Stimulated activated CD8-positive, alpha-beta memory T cell treated with anti-CD3 and anti-CD28 coated beads, Interleukin-7, amount 100 ng/mL, for 48 hours (primary cell): ENCODE results near the gene BGLAP.

ENCODE experiments used
- DNase-seq, 2 donors: peaks; one replicate each; pipeline ENCODE4 v3.0.0-alpha.2; 2020; ENCODE audit warnings: low read depth in 1 of 2; ENCODE audit errors: extremely low read depth in 1 of 2

The BGLAP gene

DNA sequence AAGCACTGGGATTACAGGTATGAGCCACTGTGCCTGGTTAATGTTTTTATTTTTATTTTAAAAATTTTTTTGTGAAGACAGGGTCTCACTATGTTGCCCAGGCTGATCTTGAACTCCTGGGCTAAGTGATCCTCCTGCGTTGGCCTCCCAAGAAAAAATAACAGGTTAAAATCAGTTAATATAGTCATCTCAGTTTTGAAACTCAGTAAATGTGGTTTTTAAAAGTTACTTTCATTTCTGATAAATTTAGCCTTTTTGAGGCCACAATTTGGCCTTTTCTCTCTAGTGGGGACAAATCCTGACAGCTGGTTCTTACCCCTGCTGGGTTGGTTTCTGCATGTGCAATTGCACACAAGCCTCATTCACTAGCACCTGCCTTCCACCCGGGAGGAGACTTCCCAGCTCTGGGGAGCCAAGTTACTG lies 15.9 kb upstream of the BGLAP start:
- DNase-seq, result no peak

DNA sequence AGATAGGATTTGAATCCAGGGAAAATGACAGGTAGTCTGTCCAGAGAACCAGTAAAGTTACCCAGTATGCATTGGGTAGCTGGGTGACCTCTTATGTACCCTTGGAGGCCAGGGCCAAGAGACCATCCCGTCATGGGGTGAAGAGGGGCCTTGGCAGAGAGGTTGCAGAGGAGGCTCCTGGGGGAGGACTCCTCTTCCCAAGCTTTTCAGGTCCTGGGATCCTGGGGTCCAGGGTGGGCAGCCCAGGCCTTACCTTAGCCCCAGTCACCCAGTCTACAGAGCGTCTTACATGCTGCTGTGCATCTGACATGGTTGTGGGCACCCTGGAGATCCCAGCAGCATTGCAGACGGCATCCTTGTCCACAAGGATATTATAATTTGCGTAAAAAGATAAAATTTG lies 15.2 kb upstream of the BGLAP start:
- DNase-seq, result no peak

DNA sequence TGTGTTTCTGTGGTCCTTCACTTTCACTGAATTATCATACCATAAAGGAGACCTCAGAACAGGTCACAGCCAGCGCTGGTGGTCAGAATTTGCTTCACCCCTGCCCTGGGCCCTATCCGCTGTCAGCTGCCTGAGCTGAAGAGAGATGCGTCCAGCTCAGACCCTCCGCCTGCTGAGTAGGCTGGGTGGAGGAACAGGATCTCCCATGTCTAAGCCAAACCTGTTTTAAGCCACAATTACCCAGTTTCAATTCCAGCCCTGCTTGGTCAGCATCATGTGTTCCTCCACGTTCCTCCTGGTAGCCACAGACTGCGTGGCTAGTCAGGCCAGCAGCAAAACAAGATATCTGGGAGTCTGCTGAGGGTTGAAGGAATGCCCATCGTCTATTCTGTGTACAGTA lies 13.5 kb upstream of the BGLAP start:
- no peak for DNase-seq

DNA sequence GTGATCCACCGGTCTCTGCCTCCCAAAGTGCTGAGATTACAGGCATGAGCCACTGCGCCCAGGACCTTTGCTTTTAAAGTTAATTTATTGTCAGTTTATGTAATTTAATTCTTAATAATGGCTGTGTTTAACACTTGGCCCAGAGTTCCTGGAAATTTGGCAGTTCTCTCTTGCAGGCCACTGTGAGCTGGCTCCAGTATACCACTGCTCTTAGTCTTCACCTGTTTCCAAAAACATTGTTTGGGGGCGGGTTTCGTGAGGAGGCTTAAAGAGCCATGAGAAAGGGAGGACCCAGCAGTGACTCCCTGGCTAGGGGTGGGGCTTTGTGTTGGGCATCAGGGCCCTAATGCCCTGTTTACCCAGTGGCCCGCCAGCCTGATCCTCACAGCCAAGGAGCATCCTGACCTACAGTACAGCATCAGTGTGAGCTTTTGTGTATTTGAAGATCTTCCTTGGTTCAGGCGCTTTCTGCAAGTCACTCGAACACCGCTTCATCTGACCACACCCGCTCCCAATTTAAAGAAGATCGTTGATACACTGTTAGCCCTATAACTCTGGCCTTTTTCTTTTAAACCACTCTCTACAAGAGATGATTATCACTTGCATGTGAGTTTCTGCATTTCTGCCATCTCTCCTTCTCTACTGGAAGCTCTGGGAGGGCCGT lies 12.0 kb upstream of the BGLAP start:
- DNase-seq, result no peak

DNA sequence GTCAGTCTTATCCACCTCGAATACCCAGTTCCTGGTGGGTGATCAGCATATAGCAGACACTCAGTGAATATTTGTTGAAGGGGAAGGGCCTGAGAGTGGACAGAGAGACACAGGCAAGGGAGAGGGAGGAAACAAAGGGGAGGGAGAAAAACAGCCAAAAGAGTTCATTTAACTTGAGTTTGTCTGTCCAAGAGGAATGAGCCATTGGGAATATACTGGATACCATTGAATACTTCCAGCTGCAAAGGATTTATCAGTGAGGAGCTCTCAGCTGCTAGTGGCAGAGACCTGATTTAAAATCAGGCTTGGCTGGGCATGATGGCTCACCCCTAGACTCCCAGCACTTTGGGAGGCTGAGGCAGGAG lies 11.5 kb upstream of the BGLAP start:
- no peak for DNase-seq

DNA sequence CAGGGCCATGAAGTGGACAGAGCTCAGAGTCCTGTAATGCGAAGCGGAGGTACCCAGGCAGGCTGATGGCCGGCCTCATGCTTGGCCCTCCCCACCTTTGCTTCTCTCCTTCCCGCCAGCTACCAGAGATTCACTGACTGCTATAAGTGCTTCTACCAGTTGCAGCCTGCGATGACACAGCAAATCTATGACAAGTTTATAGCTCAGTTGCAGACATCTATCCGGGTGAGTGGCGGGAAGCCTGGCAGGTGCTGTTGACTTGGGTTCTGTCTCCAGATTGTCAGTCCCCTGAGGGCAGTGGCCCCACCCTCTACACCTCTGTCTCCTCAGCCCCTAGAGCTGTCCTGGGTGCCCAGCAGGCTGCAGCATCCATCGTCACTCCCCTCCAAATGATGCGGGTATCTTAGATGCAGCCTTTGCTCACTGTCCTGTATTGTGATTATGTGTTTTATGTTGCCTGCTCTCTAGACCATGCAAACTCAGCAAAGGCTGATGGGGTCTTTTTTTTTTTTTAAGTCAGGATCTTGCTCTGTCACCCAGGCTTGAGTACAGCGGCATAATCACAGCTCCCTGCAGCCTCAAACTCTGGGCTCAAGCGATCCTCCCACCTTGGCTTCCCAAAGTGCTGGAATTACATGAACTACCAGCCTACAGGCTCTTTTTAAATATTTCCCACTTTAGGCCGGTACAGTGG lies 9.6 kb upstream of the BGLAP start:
- DNase-seq, result no peak

DNA sequence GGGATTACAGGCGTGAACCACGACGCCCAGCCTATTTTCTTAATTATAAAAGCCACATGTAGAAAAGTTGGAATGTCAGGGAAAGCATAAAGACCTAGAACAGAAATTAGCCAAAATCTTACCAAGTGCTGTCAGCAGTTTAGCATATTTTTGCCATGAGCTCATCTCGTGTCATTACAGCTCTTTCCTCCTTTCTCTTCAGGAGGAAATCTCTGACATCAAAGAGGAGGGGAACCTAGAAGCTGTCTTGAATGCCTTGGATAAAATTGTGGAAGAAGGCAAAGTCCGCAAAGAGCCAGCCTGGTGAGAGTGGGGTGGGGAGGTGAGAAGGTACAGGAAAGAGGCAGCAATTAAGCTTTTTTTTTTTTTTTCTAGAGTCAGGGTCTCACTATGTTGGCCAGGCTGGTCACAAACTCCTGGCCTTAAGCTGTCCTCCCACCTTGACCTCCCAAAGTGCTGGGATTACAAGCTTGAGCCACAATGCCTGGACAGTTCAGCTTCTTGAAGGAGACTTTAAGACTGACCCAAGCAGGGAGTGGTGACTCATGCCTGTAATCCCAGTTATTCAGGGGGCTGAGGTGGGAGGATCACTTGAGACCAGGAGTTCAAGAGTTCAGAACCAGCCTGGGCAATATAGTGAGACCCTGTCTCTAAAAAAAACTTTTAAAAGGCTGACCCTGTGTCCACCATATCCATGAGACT lies 8.4 kb upstream of the BGLAP start:
- no peak for DNase-seq

DNA sequence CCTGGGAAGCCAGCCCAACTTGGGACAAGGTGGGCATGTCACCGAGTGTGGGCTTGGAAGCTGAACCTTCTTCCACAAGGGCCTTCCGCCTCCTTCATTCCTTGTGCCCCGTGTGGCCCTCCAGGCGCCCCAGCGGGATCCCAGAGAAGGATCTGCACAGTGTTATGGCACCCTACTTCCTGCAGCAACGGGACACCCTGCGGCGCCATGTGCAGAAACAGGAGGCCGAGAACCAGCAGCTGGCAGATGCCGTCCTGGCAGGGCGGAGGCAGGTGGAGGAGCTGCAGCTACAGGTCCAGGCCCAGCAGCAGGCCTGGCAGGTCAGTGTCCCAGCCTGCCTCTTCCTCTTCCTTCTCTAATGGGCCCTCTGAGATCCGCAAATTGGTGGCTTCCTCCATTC lies 5.8 kb upstream of the BGLAP start:
- DNase-seq, result no peak

DNA sequence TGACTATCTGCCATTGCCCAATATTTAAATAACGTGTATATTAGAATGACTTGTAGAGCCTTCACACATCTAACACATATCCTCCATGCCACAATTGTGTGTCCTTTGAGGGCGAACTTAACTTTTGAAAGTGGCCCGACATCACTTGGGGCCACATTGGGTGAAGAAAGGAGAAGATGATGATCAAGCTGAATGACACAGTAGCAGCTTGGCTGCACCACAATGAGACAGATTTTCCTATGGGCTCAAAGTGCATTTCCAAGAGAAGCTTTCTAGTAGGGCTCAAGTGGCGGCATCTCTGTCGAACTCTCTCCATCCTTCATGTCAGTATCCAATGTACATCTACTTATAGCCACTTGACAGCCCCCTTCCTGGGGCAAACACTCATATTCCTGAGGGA lies 3.7 kb upstream of the BGLAP start:
- DNase-seq, result no peak

DNA sequence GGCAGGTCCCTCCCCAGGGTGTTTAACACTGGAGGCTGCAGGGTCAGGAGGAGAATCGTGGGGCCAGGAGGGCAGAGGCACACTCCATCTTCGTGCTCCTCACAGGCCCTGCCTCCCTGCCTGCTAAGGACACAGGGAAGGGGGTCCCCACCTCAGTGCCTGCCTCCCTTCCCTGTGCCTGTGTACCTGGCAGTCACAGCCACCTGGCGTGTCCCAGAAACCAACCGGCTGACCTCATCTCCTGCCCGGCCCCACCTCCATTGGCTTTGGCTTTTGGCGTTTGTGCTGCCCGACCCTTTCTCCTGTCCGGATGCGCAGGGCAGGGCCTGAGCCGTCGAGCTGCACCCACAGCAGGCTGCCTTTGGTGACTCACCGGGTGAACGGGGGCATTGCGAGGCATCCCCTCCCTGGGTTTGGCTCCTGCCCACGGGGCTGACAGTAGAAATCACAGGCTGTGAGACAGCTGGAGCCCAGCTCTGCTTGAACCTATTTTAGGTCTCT lies 623 bp upstream of the BGLAP start:
- no peak for DNase-seq

DNA sequence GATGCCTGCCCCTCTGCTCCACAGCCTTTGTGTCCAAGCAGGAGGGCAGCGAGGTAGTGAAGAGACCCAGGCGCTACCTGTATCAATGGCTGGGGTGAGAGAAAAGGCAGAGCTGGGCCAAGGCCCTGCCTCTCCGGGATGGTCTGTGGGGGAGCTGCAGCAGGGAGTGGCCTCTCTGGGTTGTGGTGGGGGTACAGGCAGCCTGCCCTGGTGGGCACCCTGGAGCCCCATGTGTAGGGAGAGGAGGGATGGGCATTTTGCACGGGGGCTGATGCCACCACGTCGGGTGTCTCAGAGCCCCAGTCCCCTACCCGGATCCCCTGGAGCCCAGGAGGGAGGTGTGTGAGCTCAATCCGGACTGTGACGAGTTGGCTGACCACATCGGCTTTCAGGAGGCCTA lies 754 bp downstream of the BGLAP start:
- DNase-seq, result no peak

DNA sequence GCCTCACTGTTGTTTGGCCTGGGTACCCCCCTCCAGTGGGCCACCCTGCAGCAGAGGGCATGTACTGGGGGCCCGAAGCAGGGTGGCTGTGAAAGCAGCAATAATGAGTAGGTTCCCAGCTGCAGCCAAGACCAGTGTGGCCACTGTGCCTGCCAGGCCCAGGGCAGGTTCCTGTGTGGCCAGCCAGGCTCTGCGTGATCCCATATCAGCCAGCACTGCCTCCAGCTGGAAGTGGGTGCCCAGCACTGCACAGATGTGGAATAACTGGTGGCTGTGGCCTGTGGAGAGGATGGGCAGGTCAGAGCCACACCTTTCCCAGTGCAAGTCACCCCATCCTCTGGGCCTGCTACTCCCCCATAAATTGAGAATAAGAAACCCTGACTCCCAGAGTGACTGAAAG lies 2.1 kb downstream of the BGLAP start:
- no peak for DNase-seq

DNA sequence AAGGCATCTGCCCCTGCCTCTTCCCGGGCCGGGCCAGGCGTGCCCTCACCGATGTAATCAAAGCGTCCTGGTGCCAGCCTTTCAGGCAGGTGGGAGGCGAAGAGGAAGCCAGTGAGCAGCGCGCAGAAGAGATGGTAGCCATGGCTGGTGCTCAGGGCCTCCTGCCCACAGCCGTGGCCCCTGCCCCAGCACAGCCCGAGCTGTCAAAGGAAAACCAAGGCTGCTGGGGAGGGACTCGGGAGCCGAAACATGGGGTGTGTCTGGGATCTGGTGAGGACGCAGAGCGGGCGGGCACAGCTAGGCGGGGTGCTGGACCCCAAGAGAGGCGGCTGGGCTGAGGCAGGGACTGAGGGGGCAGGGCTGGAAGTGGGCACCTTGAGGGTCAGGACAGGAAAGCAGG lies 2.7 kb downstream of the BGLAP start:
- no peak for DNase-seq

DNA sequence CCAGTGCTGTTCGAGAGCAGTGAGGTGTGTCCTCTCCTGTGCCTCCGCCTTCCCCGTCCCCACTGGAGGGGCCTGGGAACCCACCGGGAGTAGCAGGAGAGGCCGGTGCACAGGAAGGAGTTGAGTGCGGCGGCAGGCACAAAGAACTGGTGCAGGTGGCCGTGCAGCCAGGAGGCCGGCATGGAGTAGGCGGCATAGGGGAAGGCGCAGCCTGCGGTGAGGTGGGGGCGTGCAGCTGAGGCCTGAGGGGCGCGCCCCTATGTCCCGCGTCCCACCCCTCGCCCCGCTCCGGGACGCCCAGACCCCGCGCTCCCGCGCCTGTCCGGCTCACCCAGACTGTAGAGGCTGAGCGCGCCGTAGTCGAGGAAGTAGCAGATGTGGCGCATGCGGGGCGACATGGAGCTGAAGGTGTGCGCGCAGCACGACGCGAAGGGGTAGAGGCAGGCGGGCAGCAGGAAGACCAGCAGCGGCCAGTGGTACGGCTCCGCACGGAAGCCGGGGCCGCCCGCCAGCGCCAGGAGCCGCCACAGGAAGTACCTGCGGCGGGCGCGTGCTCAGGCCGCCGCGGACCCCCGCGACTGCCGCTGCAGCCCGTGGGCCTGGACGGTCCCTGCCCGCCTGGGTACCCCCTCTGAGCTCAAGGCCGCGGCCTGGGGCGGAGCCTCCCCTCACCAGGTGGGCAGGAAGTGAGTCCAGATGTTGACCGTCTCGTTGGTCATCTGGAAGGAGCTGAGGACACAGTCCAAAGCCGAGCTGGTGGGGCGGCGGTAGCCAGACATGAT lies 3.7 kb downstream of the BGLAP start:
- no peak for DNase-seq

DNA sequence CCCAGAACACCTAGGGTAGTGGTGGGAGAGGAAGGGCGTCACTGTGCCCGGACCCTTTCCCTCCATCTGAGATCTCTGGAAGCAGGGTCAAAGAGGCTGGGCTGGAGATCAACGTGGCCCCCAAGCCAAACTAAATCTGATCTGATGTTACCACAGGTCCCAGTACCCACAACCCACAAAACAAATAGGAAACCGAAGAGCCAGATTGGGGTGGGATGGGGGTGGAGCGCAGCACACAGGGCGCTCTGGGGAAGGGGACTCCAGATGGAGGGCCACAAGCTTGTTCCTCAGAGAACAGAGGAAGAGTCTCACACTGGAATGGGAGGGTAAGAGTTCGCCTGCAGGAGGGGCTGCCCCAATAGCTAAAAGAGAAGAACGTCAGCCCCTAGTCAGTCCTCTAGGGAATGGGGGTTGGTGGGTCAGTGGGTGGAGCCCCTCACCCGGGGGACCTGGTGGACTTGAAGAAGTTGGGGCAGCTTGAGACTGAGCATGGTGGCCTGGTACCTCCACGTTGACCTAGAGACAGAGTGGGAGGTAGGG lies 4.3 kb downstream of the BGLAP start:
- no peak for DNase-seq

DNA sequence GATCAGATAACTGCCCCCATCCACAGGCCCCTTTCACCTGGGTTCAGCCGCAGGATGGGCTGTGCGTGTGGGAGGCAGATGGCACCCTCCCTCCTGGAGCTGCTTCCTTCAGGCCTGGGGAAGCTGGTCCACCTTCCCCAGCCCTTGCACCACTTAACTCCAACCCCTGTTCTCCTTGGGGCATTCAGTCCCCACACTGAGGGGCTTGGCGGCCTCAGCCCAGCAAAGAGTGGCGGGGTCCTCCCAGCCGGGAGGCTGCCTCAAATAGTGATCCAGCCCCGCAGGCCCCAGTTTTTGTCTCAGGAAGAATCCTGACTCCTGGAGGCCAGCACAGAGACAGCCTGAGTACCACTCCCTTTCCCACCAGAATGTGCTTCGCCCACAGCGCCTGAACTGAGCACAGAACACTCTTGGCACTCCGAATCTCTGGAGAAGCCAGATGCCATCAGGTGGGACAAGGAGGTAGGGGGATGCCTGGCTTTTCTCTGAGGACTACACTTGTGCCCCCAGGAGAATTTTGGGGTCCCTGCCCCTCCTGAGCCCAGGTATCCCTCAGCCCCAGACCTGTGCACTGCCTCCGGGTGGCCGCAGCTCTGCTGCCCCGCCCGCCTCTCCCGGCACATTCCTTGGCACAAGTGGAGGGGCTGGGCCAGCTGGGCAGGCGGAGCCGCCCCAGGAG lies 4.9 kb downstream of the BGLAP start:
- DNase-seq, result no peak

DNA sequence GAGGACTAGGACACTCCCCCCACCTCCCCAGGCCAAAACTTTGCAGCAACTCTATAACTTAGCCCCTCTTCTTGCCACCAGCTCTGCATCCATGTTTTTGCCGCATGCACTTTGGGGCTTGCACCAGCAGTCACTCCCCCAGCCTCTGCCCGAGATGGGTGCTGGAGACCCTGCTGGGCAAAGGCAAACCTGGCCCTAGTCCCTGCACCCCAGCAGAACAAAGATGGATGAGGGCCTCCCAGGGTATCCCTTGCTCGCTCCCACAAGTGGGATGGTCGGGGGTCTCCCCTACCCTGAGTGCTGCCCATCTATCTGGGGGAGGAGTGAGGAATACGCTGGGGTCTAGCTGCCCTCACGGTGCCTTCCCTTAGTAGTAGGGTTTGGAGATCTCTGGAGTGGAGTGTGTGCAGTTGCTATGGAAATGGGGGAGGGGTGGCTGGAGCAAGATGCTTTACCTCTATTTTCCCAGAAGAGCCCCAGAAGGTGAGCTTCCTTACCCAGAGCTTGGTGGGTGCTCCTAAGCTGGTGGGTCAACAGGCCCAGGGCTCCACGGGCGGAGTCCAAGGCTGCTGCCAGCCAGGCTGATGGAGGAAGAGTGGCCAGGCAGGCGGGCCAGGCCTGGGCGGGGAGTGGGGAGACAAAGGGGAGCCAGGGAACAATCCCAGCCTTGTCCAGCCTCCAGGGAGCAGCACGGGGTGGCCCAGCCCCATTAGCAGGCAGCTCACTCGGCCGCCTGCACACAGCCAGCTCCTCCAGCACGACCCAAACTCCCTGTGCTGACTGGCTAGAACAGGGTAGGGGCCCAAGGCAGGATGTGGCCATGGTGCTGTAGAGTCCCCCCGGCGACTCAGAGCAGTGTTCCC lies 5.7 kb downstream of the BGLAP start, which contains the start of gene PAQR6:
Gene PAQR6 (minus strand): TSS at position 597 of the 863 bp plus-strand sequence. CDS start 1,325 bp downstream, outside the sequence.
- DNase-seq, result no peak

DNA sequence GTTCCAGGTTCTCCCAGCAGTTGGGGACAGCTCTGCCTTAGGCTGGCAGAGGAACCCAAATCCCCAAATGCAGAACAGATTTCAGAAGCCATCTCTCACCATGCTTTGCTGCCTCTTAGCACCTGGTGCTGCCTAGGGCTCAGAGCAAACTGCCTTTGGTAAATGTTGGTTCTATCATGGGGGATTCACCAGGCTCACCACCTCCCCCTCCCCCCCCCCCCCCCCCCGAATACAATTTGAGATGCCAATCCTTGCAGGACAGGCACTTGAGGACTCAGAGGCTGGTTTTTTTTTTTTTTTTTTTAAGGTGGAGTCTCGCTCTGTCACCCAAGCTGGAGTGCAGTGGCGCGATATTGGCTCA lies 6.3 kb downstream of the BGLAP start:
- no peak for DNase-seq

DNA sequence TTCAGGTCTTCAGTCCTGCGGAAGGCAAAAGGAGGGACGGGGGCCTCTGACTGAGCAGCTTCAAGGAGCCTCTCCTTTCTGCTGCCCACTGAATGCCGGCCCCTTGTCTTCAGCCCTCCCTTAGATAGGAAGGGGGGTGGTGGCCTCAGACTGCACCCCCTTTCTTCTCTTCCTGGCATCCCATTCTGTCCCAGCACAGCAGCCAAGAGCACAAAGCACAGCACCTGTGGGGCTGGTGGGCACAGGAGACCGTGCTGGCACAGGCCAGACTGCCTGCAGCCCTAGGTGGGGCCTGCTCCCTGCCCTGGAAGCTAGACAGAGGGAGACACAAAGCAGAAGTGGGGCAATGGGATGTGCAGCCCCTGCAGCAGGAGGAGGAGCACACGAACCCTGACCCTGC lies 7.6 kb downstream of the BGLAP start:
- no peak for DNase-seq

DNA sequence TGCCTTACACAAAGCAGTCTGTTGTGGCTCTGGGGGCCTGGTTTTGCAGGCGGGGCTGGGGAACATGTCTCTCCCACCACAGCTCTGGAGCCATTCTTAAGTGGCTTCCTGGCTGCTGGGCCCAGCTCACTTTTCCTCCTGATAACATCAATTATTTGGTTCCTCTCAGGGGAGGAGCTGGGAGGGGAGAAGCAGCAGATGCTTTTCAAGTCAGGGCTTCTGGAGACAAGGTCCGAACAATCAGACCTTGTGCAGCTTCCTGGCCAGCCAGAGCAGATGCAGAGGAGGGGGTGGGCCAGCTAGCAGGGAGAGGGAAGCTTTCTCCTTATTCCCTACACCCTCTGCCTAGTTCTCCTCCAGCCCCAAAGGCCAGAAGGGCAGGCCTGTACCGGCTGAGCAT lies 9.5 kb downstream of the BGLAP start:
- DNase-seq, result no peak
